Measurements from ENCODE around the gene HMCN2.

Gene HMCN2

GRCh38 chr9:130305381-130305780, 39.8 kb downstream of the HMCN2 start:
- peaks cover 0 to 2% of the 10 kb centered on the region in 2 donors for H3K9me3 Mint-ChIP-seq
- H3K4me3 Mint-ChIP-seq = no peak overlapping the region
- no peak overlapping the region for H3K27ac Mint-ChIP-seq
- DNase-seq (no peak), ATAC-seq (replicated peaks) (no peak)
- no peaks in the 10 kb centered on the region for H3K36me3 Mint-ChIP-seq (ENCODE audit: insufficient read depth)
- H3K27me3 Mint-ChIP-seq = peaks cover 40 to 78% of the 10 kb centered on the region in 2 donors
- H3K4me1 Mint-ChIP-seq (ENCODE audit: low read depth in 2 of 2) = no peaks in the 10 kb centered on the region

- ATAC-seq (replicated peaks) = no peak
Measured at GRCh38 chr9:130306823-130307666, 41.5 kb downstream of the HMCN2 start.

GRCh38 chr9:130307667-130307943, 42.0 kb downstream of the HMCN2 start:
- ATAC-seq (replicated peaks) (no peak), DNase-seq (no peak)
- no peak overlapping the region for H3K4me3 Mint-ChIP-seq
- H3K9me3 Mint-ChIP-seq = no peaks in the 10 kb centered on the region
- peaks cover 29 to 62% of the 10 kb centered on the region in 2 donors for H3K27me3 Mint-ChIP-seq
- no peaks in the 10 kb centered on the region for H3K36me3 Mint-ChIP-seq (ENCODE audit: insufficient read depth)
- H3K27ac Mint-ChIP-seq = no peak overlapping the region
- H3K4me1 Mint-ChIP-seq (ENCODE audit: low read depth in 2 of 2) = no peaks in the 10 kb centered on the region

More at GRCh38 chr9:130306823-130307666, 41.5 kb downstream of the HMCN2 start:
- Mint-ChIP-seq H3K4me3 (no peak overlapping the region), H3K27me3 (peaks cover 29 to 63% of the 10 kb centered on the region in 2 donors), H3K36me3 (ENCODE audit: insufficient read depth) (no peaks in the 10 kb centered on the region), H3K27ac (no peak overlapping the region), H3K4me1 (ENCODE audit: low read depth in 2 of 2) (no peaks in the 10 kb centered on the region), H3K9me3 (no peaks in the 10 kb centered on the region)
- DNase-seq = no peak

GRCh38 chr9:130308081-130308571, 42.6 kb downstream of the HMCN2 start:
- no peaks in the 10 kb centered on the region for H3K4me1 Mint-ChIP-seq (ENCODE audit: low read depth in 2 of 2)
- peaks cover 25 to 57% of the 10 kb centered on the region in 2 donors for H3K27me3 Mint-ChIP-seq
- DNase-seq (no peak), ATAC-seq (replicated peaks) (no peak)
- no peaks in the 10 kb centered on the region for H3K9me3 Mint-ChIP-seq
- H3K27ac Mint-ChIP-seq = no peak overlapping the region
- no peaks in the 10 kb centered on the region for H3K36me3 Mint-ChIP-seq (ENCODE audit: insufficient read depth)
- no peak overlapping the region for H3K4me3 Mint-ChIP-seq

- no peak overlapping the region for H3K4me3 Mint-ChIP-seq
- no peak for ATAC-seq (replicated peaks)
Measured at GRCh38 chr9:130309689-130310455, 44.3 kb downstream of the HMCN2 start.

GRCh38 chr9:130310456-130310855, 44.9 kb downstream of the HMCN2 start:
- Mint-ChIP-seq H3K27me3 (peaks cover 12 to 36% of the 10 kb centered on the region in 2 donors), H3K9me3 (no peaks in the 10 kb centered on the region), H3K4me3 (no peak overlapping the region), H3K27ac (no peak overlapping the region), H3K36me3 (ENCODE audit: insufficient read depth) (no peaks in the 10 kb centered on the region), H3K4me1 (ENCODE audit: low read depth in 2 of 2) (no peaks in the 10 kb centered on the region)
- ATAC-seq (replicated peaks) (no peak), DNase-seq (no peak)

More at GRCh38 chr9:130309689-130310455, 44.3 kb downstream of the HMCN2 start:
- no peaks in the 10 kb centered on the region for H3K36me3 Mint-ChIP-seq (ENCODE audit: insufficient read depth)
- no peaks in the 10 kb centered on the region for H3K9me3 Mint-ChIP-seq
- no peaks in the 10 kb centered on the region for H3K4me1 Mint-ChIP-seq (ENCODE audit: low read depth in 2 of 2)
- peaks cover 12 to 40% of the 10 kb centered on the region in 2 donors for H3K27me3 Mint-ChIP-seq
- DNase-seq = no peak
- no peak overlapping the region for H3K27ac Mint-ChIP-seq

- H3K4me1 Mint-ChIP-seq (ENCODE audit: low read depth in 2 of 2) = peaks cover 2 to 3% of the 10 kb centered on the region in 2 donors
- no peaks in the 10 kb centered on the region for H3K36me3 Mint-ChIP-seq (ENCODE audit: insufficient read depth)
- H3K27me3 Mint-ChIP-seq = peaks cover 16 to 40% of the 10 kb centered on the region in 2 donors
- H3K27ac Mint-ChIP-seq = no peak overlapping the region
- H3K9me3 Mint-ChIP-seq = no peaks in the 10 kb centered on the region
- no peak overlapping the region for H3K4me3 Mint-ChIP-seq
- no peak for DNase-seq
- no peak for ATAC-seq (replicated peaks)
Measured at GRCh38 chr9:130311003-130311402, 45.4 kb downstream of the HMCN2 start.

GRCh38 chr9:130311408-130312140, 46.0 kb downstream of the HMCN2 start:
- DNase-seq (no peak), ATAC-seq (replicated peaks) (no peak)
- Mint-ChIP-seq H3K36me3 (ENCODE audit: insufficient read depth) (no peaks in the 10 kb centered on the region), H3K27me3 (peaks cover 19 to 44% of the 10 kb centered on the region in 2 donors), H3K9me3 (no peaks in the 10 kb centered on the region), H3K27ac (no peak overlapping the region), H3K4me1 (ENCODE audit: low read depth in 2 of 2) (peaks cover 3% of the 10 kb centered on the region in 2 donors), H3K4me3 (no peak overlapping the region)

GRCh38 chr9:130313103-130313858, 47.7 kb downstream of the HMCN2 start:
- H3K9me3 Mint-ChIP-seq = no peaks in the 10 kb centered on the region

GRCh38 chr9:130315446-130316226, 50.1 kb downstream of the HMCN2 start:
- no peak overlapping the region for H3K4me3 Mint-ChIP-seq

More at GRCh38 chr9:130313103-130313858, 47.7 kb downstream of the HMCN2 start:
- DNase-seq (no peak), ATAC-seq (replicated peaks) (no peak)
- H3K27ac Mint-ChIP-seq = no peak overlapping the region
- H3K4me3 Mint-ChIP-seq = no peak overlapping the region
- H3K4me1 Mint-ChIP-seq (ENCODE audit: low read depth in 2 of 2) = peaks cover 3% of the 10 kb centered on the region in 2 donors
- no peaks in the 10 kb centered on the region for H3K36me3 Mint-ChIP-seq (ENCODE audit: insufficient read depth)
- H3K27me3 Mint-ChIP-seq = peaks cover 24 to 45% of the 10 kb centered on the region in 2 donors

GRCh38 chr9:130316430-130316829, 50.9 kb downstream of the HMCN2 start:
- no peak for ATAC-seq (replicated peaks)
- peaks cover 46 to 55% of the 10 kb centered on the region in 2 donors for H3K27me3 Mint-ChIP-seq
- no peak overlapping the region for H3K27ac Mint-ChIP-seq
- H3K4me3 Mint-ChIP-seq = no peak overlapping the region
- H3K36me3 Mint-ChIP-seq (ENCODE audit: insufficient read depth) = peaks cover 3% of the 10 kb centered on the region
- H3K9me3 Mint-ChIP-seq = no peaks in the 10 kb centered on the region
- H3K4me1 Mint-ChIP-seq (ENCODE audit: low read depth in 2 of 2) = peaks cover 3% of the 10 kb centered on the region in 2 donors
- DNase-seq = no peak

More at GRCh38 chr9:130315446-130316226, 50.1 kb downstream of the HMCN2 start:
- H3K9me3 Mint-ChIP-seq = no peaks in the 10 kb centered on the region
- H3K4me1 Mint-ChIP-seq (ENCODE audit: low read depth in 2 of 2) = peaks cover 3% of the 10 kb centered on the region in 2 donors
- H3K27me3 Mint-ChIP-seq = peaks cover 38 to 47% of the 10 kb centered on the region in 2 donors
- H3K36me3 Mint-ChIP-seq (ENCODE audit: insufficient read depth) = no peaks in the 10 kb centered on the region
- ATAC-seq (replicated peaks) = no peak
- H3K27ac Mint-ChIP-seq = no peak overlapping the region
- DNase-seq = no peak

- no peaks in the 10 kb centered on the region for H3K9me3 Mint-ChIP-seq
- DNase-seq (no peak), ATAC-seq (replicated peaks) (no peak)
- no peak overlapping the region for H3K4me3 Mint-ChIP-seq
- peaks cover 3% of the 10 kb centered on the region in 2 donors for H3K4me1 Mint-ChIP-seq (ENCODE audit: low read depth in 2 of 2)
- H3K27me3 Mint-ChIP-seq = peaks cover 71 to 79% of the 10 kb centered on the region in 2 donors
- no peak overlapping the region for H3K27ac Mint-ChIP-seq
- peaks cover 3% of the 10 kb centered on the region for H3K36me3 Mint-ChIP-seq (ENCODE audit: insufficient read depth)
Measured at GRCh38 chr9:130319300-130319699, 53.7 kb downstream of the HMCN2 start.
